Activated T-cell treated with anti-CD3 and anti-CD28 coated beads, Interleukin-2, amount 50 U/mL, for 72 hours (primary cell): Measurements from ENCODE around the gene ARMC2. TPM values are rescaled to one million over a fixed set of nuclear protein-coding genes. Genes with fewer than 3 reads are reported as not detected.

Experiments used
- ATAC-seq, 2 donors: fragments of 150-1000 bp; cut with Tn5 transposase; replicated peaks in 1 of 2; 2 replicates each; pipeline ENCODE4 v1.10.0; 2021; ENCODE audit warnings: moderate library complexity in 2 of 2, mild to moderate bottlenecking in 1 of 2
- DNase-seq, 2 donors: peaks; one replicate each; pipeline ENCODE4 v3.0.0; 2021 to 2022; ENCODE audit warnings: mixed read lengths in 1 of 2
- H3K27ac Mint-ChIP-seq: one replicate; pipeline ENCODE4 v1.8.0; 2022; ENCODE audit warnings: mild to moderate bottlenecking, moderate library complexity, mixed read lengths
- H3K27me3 Mint-ChIP-seq: one replicate; pipeline ENCODE4 v1.8.0; 2022; ENCODE audit warnings: low read depth, mixed read lengths
- H3K36me3 Mint-ChIP-seq, 2 donors: one replicate each; pipeline ENCODE4 v1.8.0; 2022; ENCODE audit warnings: mixed read lengths in 2 of 2, mild to moderate bottlenecking in 1 of 2; ENCODE audit not compliant: insufficient read depth in 2 of 2
- H3K4me1 Mint-ChIP-seq: one replicate; pipeline ENCODE4 v1.8.0; 2022; ENCODE audit warnings: low read depth, mixed read lengths
- H3K4me3 Mint-ChIP-seq, 2 donors: one replicate each; pipeline ENCODE4 v1.8.0; 2022; ENCODE audit warnings: mild to moderate bottlenecking in 2 of 2, mixed read lengths in 2 of 2, moderate library complexity in 2 of 2
- H3K9me3 Mint-ChIP-seq, 2 donors: one replicate each; pipeline ENCODE4 v1.8.0; 2022; ENCODE audit warnings: mixed read lengths in 2 of 2
- total RNA-seq, 2 donors: library from RNA; stranded (reverse); gene quantifications; one replicate each; pipeline ENCODE4 v1.2.3, GENCODE V29; 2022

Gene ARMC2
- total RNA-seq, 2 donors from 2014 or later: 2.2 to 2.9 TPM

DNA sequence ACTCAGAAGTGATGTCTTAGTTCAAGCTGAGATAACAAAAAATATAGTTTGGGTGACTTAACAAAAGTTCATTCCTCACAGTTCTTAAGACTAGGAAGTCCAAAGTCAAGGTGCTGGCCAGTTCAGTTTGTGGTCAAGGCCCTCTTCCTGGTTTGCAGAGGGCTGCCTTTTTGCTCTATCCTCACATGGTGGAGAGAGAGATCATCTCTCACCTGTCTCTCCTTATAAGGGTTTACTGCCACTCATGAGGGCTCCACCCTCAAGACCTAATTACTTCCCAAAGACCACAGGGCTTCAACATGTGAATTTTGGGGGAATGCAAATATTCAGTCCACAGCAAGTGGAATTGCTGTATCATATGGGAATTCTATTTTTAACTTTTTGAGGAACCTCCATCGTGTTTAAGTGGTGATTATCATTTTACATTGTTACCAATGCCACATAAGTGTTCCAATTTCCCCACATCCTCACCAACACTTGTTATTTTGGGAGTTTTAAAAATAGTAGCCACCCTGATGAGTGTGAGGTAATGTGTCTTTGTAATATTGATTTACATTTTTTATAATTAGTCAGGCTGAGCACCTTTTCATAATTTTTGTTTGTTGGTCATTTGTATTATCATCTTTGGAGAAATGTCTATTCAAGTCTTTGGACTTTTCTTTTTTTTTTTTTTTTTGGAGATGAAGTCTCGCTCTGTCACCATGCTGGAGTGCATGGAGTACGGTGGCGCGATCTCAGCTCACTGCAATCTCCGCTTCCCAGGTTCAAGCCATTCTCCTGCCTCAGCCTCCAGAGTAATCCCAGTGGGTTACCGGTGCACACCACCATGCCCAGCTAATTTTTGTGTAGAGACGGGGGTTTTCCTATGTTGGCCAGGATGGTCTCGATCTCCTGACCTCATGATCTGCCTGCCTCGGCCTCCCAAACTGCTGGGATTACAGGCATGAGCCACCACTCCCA lies 134.2 kb downstream of the ARMC2 start:
- no peak for ATAC-seq

DNA sequence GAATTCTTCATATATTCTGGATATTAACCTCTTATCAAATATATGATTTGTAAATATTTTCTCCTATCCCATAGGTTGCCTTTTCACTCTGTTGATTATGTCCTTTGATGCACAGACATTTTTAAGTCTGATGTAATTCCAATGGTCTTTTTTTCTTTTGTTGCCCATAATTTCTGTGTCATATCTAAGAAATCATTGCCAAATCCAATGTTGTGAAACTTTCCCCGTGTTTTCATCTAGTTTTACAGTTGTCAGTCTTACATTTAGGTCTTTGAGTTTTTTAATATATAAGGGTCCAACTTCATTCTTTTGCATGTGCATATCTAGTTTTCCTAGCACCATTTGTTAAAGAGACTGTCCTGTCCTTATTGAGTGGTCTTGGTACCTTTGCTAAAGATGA lies 134.9 kb downstream of the ARMC2 start:
- Mint-ChIP-seq H3K36me3 (peaks cover 5 to 10% of the 10 kb centered on the region in 2 donors), H3K9me3 (peaks cover 8 to 10% of the 10 kb centered on the region in 2 donors), H3K4me3 (no peak overlapping the region), H3K27me3 (no peaks in the 10 kb centered on the region), H3K27ac (no peak overlapping the region), H3K4me1 (no peaks in the 10 kb centered on the region)
- no peak for DNase-seq
- ATAC-seq: no peak

More for the DNA sequence above, 134.2 kb downstream of the ARMC2 start:
- Mint-ChIP-seq H3K36me3 (peaks cover 5 to 13% of the 10 kb centered on the region in 2 donors), H3K27me3 (no peaks in the 10 kb centered on the region), H3K4me3 (no peak overlapping the region), H3K27ac (no peak overlapping the region), H3K9me3 (peaks cover 8 to 12% of the 10 kb centered on the region in 2 donors), H3K4me1 (no peaks in the 10 kb centered on the region)
- no peak for DNase-seq

DNA sequence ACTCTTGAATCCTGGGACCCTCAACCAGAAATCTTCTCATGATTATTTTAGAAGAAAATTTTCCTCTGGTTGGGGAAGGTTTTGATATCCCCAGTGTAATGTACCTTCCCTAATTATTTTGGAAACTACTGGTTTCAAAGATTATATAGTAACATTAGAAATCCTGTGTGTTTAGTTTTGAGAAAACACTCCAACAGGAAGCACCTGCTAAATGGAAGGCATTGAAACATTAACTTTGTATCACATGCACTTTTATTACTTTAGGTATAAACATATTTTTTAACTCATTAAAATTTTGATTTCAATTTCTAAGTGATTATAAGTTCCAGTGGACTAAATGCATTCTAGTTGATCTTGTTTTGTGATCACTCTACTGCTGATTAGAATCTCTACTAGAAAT lies 137.1 kb downstream of the ARMC2 start:
- peaks cover 2 to 3% of the 10 kb centered on the region in 2 donors for H3K9me3 Mint-ChIP-seq
- ATAC-seq: no peak
- no peak overlapping the region for H3K4me3 Mint-ChIP-seq
- H3K27ac Mint-ChIP-seq: no peak overlapping the region
- H3K36me3 Mint-ChIP-seq: peaks cover 2 to 3% of the 10 kb centered on the region in 2 donors
- no peaks in the 10 kb centered on the region for H3K27me3 Mint-ChIP-seq
- no peak for DNase-seq
- no peaks in the 10 kb centered on the region for H3K4me1 Mint-ChIP-seq

DNA sequence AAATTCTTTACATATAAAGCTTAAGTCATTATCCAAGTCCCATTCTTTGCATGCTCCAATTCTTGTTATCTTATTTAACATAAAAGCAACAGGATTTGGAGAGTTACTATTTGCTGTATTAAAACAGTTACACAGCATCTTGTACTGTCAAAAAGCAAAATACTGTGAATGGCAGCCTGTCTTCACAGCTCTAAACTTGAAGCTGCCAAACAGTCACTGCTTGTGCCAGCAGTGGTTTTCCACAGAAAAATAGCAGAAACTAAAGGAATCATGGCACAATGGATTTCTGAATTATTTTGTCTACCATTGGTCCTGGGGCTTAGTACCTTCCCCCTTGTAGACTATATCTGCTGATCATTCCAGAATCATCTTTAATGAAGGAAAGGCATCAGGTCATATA lies 138.9 kb downstream of the ARMC2 start:
- Mint-ChIP-seq H3K4me3 (no peak overlapping the region), H3K27me3 (no peaks in the 10 kb centered on the region), H3K36me3 (peaks cover 0 to 5% of the 10 kb centered on the region in 2 donors), H3K9me3 (peaks cover 0 to 2% of the 10 kb centered on the region in 2 donors), H3K27ac (no peak overlapping the region), H3K4me1 (no peaks in the 10 kb centered on the region)
- DNase-seq (no peak), ATAC-seq (no peak)

DNA sequence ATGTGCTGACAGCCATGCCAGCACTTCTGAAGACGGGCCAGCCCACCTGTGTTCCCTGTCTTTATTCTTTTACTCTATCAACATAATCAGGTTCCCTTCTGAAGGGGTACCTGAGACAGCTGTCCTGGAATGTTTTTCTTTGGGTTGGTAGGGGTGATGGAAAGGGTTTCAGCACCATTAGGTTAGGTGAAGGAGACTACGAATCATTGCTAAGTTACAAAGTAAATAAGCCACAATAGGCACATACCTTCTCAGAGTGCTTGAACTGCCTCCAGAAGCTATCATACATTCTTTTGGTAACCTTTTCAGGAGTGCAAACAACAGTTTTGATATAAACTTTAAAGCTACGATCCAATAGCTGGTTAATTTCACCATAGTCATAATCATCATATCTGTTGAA lies 140.1 kb downstream of the ARMC2 start:
- H3K9me3 Mint-ChIP-seq: peaks cover 0 to 2% of the 10 kb centered on the region in 2 donors
- no peak overlapping the region for H3K4me3 Mint-ChIP-seq
- H3K4me1 Mint-ChIP-seq: no peaks in the 10 kb centered on the region
- DNase-seq: no peak
- peaks cover 2 to 3% of the 10 kb centered on the region in 2 donors for H3K36me3 Mint-ChIP-seq
- ATAC-seq: no peak
- H3K27ac Mint-ChIP-seq: no peak overlapping the region
- no peaks in the 10 kb centered on the region for H3K27me3 Mint-ChIP-seq

DNA sequence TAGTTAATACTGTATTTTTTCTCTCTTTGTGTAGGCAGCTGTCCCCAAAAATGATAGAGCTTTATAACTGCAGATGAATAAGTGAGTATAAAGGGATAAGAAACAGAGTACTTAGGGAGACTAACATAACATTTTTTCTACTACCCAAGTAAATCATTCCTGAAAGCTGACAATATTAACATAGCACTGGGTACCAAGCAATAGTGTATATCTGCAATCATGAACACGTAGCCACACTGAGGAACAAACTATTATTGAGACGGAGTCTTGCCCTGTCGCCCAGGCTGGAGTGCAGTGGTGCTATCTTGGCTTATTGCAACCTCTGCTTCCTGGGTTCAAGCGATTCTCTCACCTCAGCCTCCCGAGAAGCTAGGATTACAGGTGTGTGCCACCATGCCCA lies 140.5 kb downstream of the ARMC2 start:
- H3K36me3 Mint-ChIP-seq: peaks cover 2 to 3% of the 10 kb centered on the region in 2 donors
- H3K27me3 Mint-ChIP-seq: no peaks in the 10 kb centered on the region
- no peak for DNase-seq
- H3K27ac Mint-ChIP-seq: no peak overlapping the region
- peaks cover 0 to 1% of the 10 kb centered on the region in 2 donors for H3K9me3 Mint-ChIP-seq
- H3K4me1 Mint-ChIP-seq: no peaks in the 10 kb centered on the region
- H3K4me3 Mint-ChIP-seq: no peak overlapping the region
- ATAC-seq: no peak

DNA sequence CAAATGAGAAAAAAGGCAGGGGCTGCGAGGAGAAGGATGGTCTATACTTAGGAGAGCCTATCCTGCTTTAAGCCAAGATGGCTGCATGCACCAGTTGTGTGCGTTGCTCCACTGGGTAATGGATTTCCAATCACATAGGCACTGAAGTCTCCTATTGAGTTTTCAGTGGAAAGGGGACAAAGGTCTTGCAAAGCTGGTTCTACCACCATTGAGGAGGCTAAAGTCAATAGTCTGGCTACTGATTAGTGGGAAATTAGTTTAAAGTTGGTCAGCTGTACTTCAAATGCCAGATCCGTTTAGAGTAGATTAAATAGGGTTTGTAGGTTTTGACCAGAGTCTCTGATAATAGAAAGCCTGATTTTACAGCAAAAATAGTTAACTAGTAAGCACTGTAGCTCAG lies 141.5 kb downstream of the ARMC2 start:
- H3K4me3 Mint-ChIP-seq: no peak overlapping the region
- H3K27ac Mint-ChIP-seq: no peak overlapping the region
- ATAC-seq (no peak), DNase-seq (no peak)
- no peaks in the 10 kb centered on the region for H3K4me1 Mint-ChIP-seq
- peaks cover 2 to 3% of the 10 kb centered on the region in 2 donors for H3K36me3 Mint-ChIP-seq
- H3K27me3 Mint-ChIP-seq: no peaks in the 10 kb centered on the region
- no peaks in the 10 kb centered on the region for H3K9me3 Mint-ChIP-seq

DNA sequence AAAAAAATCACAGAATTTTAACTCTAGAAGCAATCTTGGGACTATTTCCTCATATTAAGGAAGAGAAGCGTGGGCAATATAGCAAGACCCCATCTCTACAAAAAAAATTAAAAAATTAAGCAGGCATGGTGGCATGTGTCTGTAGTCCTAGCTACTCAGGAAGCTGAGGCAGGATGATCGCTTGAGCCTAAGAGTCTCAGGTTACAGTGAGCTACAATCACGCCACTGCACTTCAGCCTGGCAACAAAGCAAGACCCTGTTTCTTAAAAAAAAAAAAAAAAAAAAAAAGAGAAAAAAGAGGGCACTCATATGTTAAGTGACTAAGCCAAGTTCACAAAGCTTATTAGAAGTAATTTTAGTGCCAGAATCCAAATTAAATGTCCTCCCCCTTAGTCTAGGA lies 145.7 kb downstream of the ARMC2 start:
- Mint-ChIP-seq H3K36me3 (peaks cover 2 to 6% of the 10 kb centered on the region in 2 donors), H3K27me3 (no peaks in the 10 kb centered on the region), H3K27ac (no peak overlapping the region), H3K4me3 (no peak overlapping the region), H3K4me1 (no peaks in the 10 kb centered on the region), H3K9me3 (no peaks in the 10 kb centered on the region)
- ATAC-seq: no peak
- no peak for DNase-seq

DNA sequence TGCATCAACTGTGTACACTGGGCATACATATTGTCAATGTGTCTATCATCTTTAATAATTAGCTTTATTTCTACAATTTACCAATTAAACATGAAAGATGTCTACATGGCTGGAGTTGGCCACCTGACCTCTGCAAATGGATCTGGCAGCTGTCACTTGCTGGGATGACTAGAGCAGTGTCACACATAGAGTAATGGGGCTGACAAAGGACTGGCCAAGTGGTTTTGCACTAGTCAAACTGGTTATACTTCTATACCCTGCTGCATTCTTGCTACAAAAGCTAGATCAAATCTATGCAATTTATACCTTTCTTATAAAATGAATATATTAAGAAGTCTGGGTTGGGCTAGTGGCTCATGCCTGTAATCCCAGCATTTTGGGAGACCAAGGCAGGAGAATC lies 147.1 kb downstream of the ARMC2 start:
- no peak for DNase-seq
- no peak overlapping the region for H3K4me3 Mint-ChIP-seq
- peaks cover 4 to 10% of the 10 kb centered on the region in 2 donors for H3K36me3 Mint-ChIP-seq
- no peaks in the 10 kb centered on the region for H3K4me1 Mint-ChIP-seq
- no peak overlapping the region for H3K27ac Mint-ChIP-seq
- no peaks in the 10 kb centered on the region for H3K9me3 Mint-ChIP-seq
- no peaks in the 10 kb centered on the region for H3K27me3 Mint-ChIP-seq
- no peak for ATAC-seq

DNA sequence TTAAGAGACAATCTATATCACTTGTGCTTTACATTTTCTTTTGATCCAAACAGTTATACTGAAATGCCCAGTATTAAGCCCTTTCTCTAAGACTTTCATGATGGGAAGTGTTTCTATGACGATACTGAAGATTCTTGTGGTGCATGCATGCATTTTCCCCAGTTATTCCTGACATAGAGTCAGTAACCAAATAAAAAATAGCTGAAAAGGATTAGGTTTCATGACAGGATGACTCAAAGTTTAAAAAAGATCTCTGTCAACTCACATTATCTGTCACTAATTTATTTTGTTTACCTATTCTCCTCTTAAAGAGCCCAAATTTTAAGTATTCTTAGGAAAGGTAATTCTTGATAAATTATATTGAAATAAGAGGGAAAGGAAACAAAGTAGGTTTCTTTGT lies 148.0 kb downstream of the ARMC2 start:
- H3K27ac Mint-ChIP-seq: no peak overlapping the region
- peaks cover 4 to 11% of the 10 kb centered on the region in 2 donors for H3K36me3 Mint-ChIP-seq

DNA sequence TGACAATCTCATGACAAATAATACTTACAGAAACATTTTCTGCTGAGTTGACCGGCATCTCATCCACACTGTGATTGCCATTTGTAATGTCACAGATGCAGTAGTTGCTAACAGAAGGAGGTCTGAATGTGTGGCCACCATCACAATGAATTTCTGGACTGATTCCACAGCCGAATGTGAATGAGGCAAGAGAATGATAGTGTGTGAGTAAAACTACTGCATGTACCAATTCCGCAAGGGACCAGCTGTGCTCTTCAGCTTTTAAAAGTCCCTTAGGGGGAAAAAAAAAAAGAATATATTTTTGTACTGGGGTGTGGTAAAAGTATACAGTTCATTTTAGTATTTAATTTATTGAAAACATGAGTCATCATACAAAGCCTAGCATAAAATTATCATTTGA lies 150.3 kb downstream of the ARMC2 start:
- no peaks in the 10 kb centered on the region for H3K9me3 Mint-ChIP-seq
- no peak overlapping the region for H3K27ac Mint-ChIP-seq
- DNase-seq: no peak

More for the DNA sequence above, 148.0 kb downstream of the ARMC2 start:
- no peak overlapping the region for H3K4me3 Mint-ChIP-seq
- DNase-seq: no peak
- H3K27me3 Mint-ChIP-seq: no peaks in the 10 kb centered on the region
- H3K4me1 Mint-ChIP-seq: no peaks in the 10 kb centered on the region
- no peaks in the 10 kb centered on the region for H3K9me3 Mint-ChIP-seq
- no peak for ATAC-seq

DNA sequence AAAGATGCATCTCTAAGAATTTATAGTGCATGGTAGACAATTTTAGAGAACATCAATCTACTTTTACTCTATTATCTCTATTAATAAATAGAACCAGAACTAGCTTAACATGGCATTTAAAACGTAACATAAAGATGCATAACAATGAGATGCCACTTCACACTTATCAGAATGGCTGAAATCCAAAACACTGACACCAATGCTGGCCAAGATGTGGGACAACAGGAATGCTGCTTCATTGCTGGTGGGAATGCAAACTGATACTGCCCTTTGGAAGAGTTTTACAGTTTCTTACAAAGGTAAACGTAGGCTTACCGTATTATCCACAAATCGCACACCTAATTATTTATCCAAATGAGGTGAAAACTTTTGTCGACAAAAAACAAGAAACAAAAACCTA lies 151.2 kb downstream of the ARMC2 start:
- ATAC-seq (no peak), DNase-seq (no peak)
- no peaks in the 10 kb centered on the region for H3K9me3 Mint-ChIP-seq
- no peak overlapping the region for H3K27ac Mint-ChIP-seq
- H3K36me3 Mint-ChIP-seq: peaks cover 2 to 9% of the 10 kb centered on the region in 2 donors
- H3K27me3 Mint-ChIP-seq: no peaks in the 10 kb centered on the region
- peaks cover 18% of the 10 kb centered on the region for H3K4me1 Mint-ChIP-seq
- no peak overlapping the region for H3K4me3 Mint-ChIP-seq

More for the DNA sequence above, 150.3 kb downstream of the ARMC2 start:
- Mint-ChIP-seq H3K36me3 (peaks cover 2 to 9% of the 10 kb centered on the region in 2 donors), H3K4me3 (no peak overlapping the region), H3K27me3 (no peaks in the 10 kb centered on the region), H3K4me1 (peaks cover 10% of the 10 kb centered on the region)
- no peak for ATAC-seq

DNA sequence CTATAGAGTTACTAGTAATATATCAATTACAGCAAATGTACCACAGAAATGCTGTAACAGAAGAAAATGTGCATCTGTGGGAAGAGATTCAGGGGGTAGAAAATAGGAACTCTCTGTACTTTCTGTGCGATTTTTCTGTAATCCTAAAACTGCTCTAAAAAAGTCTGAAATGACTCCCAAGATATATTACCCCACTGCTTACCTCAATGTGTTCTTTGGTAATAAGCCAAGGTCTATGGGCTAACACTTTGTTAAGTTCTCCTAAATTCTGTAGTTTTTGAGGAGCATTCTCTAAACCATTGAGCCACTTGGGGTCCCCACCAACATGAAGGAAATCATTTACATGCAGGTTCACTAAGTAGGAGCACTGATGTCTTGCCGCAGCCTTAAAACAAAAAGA lies 152.1 kb downstream of the ARMC2 start:
- ATAC-seq: no peak
- H3K36me3 Mint-ChIP-seq: peaks cover 2 to 9% of the 10 kb centered on the region in 2 donors
- no peaks in the 10 kb centered on the region for H3K9me3 Mint-ChIP-seq

More for the DNA sequence above, 152.1 kb downstream of the ARMC2 start:
- no peak overlapping the region for H3K4me3 Mint-ChIP-seq
- H3K27me3 Mint-ChIP-seq: no peaks in the 10 kb centered on the region
- H3K27ac Mint-ChIP-seq: no peak overlapping the region
- no peak for DNase-seq
- H3K4me1 Mint-ChIP-seq: peaks cover 25% of the 10 kb centered on the region
